K562 (cell line): ENCODE measurements around the gene ACP4. TPM values are rescaled to one million over a fixed set of nuclear protein-coding genes. Genes with fewer than 3 reads are reported as not detected.
A peak's percentile ranks its signal among the peaks of the same experiment; 100 is the strongest.

Experiments used
- ATAC-seq: fragments of 200-7000 bp; cut with Tn5 transposase; 3 replicates; pipeline ENCODE4 v1.9.1; 2020; ENCODE audit warnings: moderate library complexity
- BruUV-seq: library from RNA; stranded (reverse); fragments of 400-500 nt; replicated peaks from 2 replicates; lab custom pipeline; 2021; lab: Mats Ljungman, UMichigan
- CTCF ChIA-PET: fragments of 300-600 bp; formaldehyde crosslinking; extraction: SDS; loops from one replicate; lab custom pipeline; 2021; ENCODE audit warnings: low intra/inter-chr PET ratio; lab: Yijun Ruan, JAX
- POLR2A ChIA-PET: fragments of 300-600, 350-650 bp; sonication (Branson Sonifier 250); formaldehyde crosslinking; extraction: SDS; loops from one replicate; lab custom pipeline; 2021; ENCODE audit warnings: antibody characterized with exemption, inconsistent platforms; lab: Yijun Ruan, JAX
- DNase-seq, 4 experiments: peaks; one replicate each; pipeline versions ENCODE4 v3.0.0 to v3.0.0-alpha.2; 2011 to 2018; ENCODE audit warnings: low spot score in 3 of 4, mixed read lengths in 3 of 4; ENCODE audit errors: extremely low read depth in 1 of 4
- FAIRE-seq: peaks from 2 replicates; lab custom pipeline; 2011; peaks lifted over from hg19 to GRCh38; lab: Jason Lieb, UNC
- H2AFZ ChIP-seq: 2 replicates; pipeline ENCODE4 v1.6.0; 2011; ENCODE audit warnings: low read depth, low read length, control low read depth, inconsistent platforms
- H3K27ac ChIP-seq: fragments of 200-600 bp; 3 replicates; pipeline ENCODE4 v1.8.0; 2011; ENCODE audit warnings: low read depth, mild to moderate bottlenecking, control low read depth, inconsistent platforms, low read length, moderate library complexity, mixed read lengths; ENCODE audit errors: extremely low read depth
- H3K27me3 ChIP-seq, 2 experiments: fragments of 300-600 bp in 1 of 2; 2 replicates in 1 of 2; 3 replicates in 1 of 2; pipeline versions ENCODE4 v1.6.0 to v1.8.0; 2011; ENCODE audit warnings: inconsistent platforms in 2 of 2, low read length in 2 of 2, mild to moderate bottlenecking in 1 of 2, mixed read lengths in 1 of 2, moderate library complexity in 1 of 2; ENCODE audit not compliant: control insufficient read depth in 2 of 2, insufficient read depth in 2 of 2
- H3K36me3 ChIP-seq: fragments of 300-600 bp; 3 replicates; pipeline ENCODE4 v1.8.0; 2011; ENCODE audit warnings: mild to moderate bottlenecking, low read length, inconsistent platforms; ENCODE audit not compliant: control insufficient read depth, insufficient read depth
- H3K4me1 ChIP-seq, 2 experiments: fragments of 200-600 bp in 1 of 2; replicated peaks in 1 of 2; 2 replicates in 1 of 2; 3 replicates in 1 of 2; pipeline versions ENCODE4 v1.5.1 to v1.8.0; 2011; ENCODE audit warnings: inconsistent platforms in 2 of 2, low read length in 2 of 2, mild to moderate bottlenecking in 1 of 2, mixed read lengths in 1 of 2, moderate library complexity in 1 of 2; ENCODE audit not compliant: control insufficient read depth in 2 of 2, insufficient read depth in 2 of 2
- H3K4me2 ChIP-seq: 2 replicates; pipeline ENCODE4 v1.6.1; 2011; ENCODE audit warnings: low read length, control low read depth, inconsistent platforms, mixed read lengths; ENCODE audit not compliant: insufficient read depth
- H3K4me3 ChIP-seq: fragments of 200-600 bp; sonication (generic), shearing (Covaris generic); 2 replicates; pipeline ENCODE4 v1.5.1; 2016; ENCODE audit warnings: control low read depth, inconsistent platforms
- H3K79me2 ChIP-seq: fragments of 200-600 bp; 3 replicates; pipeline ENCODE4 v1.8.0; 2011; ENCODE audit warnings: low read length, inconsistent platforms; ENCODE audit not compliant: control insufficient read depth, insufficient read depth
- H3K9ac ChIP-seq, 2 experiments: 2 replicates each; pipeline versions ENCODE4 v1.6.0 to v1.6.1; 2011; ENCODE audit warnings: low read depth in 2 of 2, low read length in 2 of 2, control low read depth in 1 of 2, inconsistent platforms in 1 of 2, mild to moderate bottlenecking in 1 of 2, mixed read lengths in 1 of 2; ENCODE audit not compliant: insufficient read depth in 1 of 2
- H3K9me1 ChIP-seq: one replicate; pipeline ENCODE4 v1.6.0; 2011; ENCODE audit warnings: inconsistent platforms, mild to moderate bottlenecking, low read length, moderate library complexity; ENCODE audit not compliant: control insufficient read depth, insufficient read depth
- H3K9me3 ChIP-seq: replicated peaks from 2 replicates; pipeline ENCODE4 v1.5.1; 2011; ENCODE audit warnings: low read depth, low read length, inconsistent platforms; ENCODE audit not compliant: control insufficient read depth, insufficient read depth
- H4K20me1 ChIP-seq: replicated peaks from 2 replicates; pipeline ENCODE4 v1.6.1; 2011; ENCODE audit warnings: low read length, inconsistent platforms, mixed read lengths; ENCODE audit not compliant: control insufficient read depth, insufficient read depth
- ADNP ChIP-seq: fragments of 200-800 bp; sonication (Bioruptor generic); IDR thresholded peaks from 2 replicates; pipeline ENCODE4 v1.6.1; 2016; ENCODE audit warnings: missing genetic modification characterization, missing compliant biosample characterization
- BCOR ChIP-seq: fragments of 450-650 bp; IDR thresholded peaks from 2 replicates; pipeline ENCODE4 v1.6.1; 2016
- MGA ChIP-seq: fragments of 450-650 bp; IDR thresholded peaks from 2 replicates; pipeline ENCODE4 v1.6.1; 2016; ENCODE audit warnings: mild to moderate bottlenecking, moderate library complexity
- RBM25 ChIP-seq: fragments of 200-400 bp; formaldehyde crosslinking; IDR thresholded peaks from 2 replicates; pipeline ENCODE4 v1.6.1; 2018; ENCODE audit warnings: low read length, low read depth, moderate library complexity; ENCODE audit not compliant: severe bottlenecking
- SMARCA5 ChIP-seq: fragments of 450-650 bp; IDR thresholded peaks from 2 replicates; pipeline ENCODE4 v1.6.1; 2016
- ZNF121 ChIP-seq: sonication (generic); formaldehyde crosslinking; conservative IDR thresholded peaks from 2 replicates; pipeline ENCODE4 v1.8.0; 2022; ENCODE audit warnings: missing genetic modification reagents
- ZNF124 ChIP-seq: sonication (generic); formaldehyde crosslinking; IDR thresholded peaks from 2 replicates; pipeline ENCODE4 v1.8.1; 2022; ENCODE audit warnings: missing genetic modification reagents
- ZNF146 ChIP-seq: IDR thresholded peaks from one replicate; pipeline ENCODE4 v1.6.1; 2018; ENCODE audit warnings: missing compliant biosample characterization; ENCODE audit not compliant: unreplicated experiment
- ZNF584 ChIP-seq: fragments of 200-800 bp; sonication (Bioruptor generic); IDR thresholded peaks from 2 replicates; pipeline ENCODE4 v1.6.1; 2016; ENCODE audit warnings: low read depth, mild to moderate bottlenecking, missing genetic modification characterization, missing compliant biosample characterization
- WGBS: fragments of 100-300 bp; shearing (Covaris generic); methylation state at CpG from one replicate; pipeline ENCODE4 v1.1.6; 2016; ENCODE audit warnings: low coverage, mixed read lengths; ENCODE audit not compliant: insufficient coverage; ENCODE audit errors: missing lambda C conversion rate; 5-methylcytosine and 5-hydroxymethylcytosine counted together
- in situ Hi-C: fragments of 300-500 bp; cut with MboI; formaldehyde crosslinking; loops from 4 replicates; pipeline ENCODE4 v1.15.0; 2018; ENCODE audit warnings: inconsistent platforms, mixed read lengths
- intact Hi-C: fragments of 100-400 bp; cut with micrococcal nuclease; formaldehyde crosslinking; loops from 2 replicates; pipeline ENCODE4 v1.14.2; 2022
- polyA plus RNA-seq, 8 experiments: library from polyadenylated mRNA; depleted of rRNA in 4 of 8; stranded (reverse) in 5 of 8; unstranded in 3 of 8; fragments of >200 nt; fragmentation: Nextera tagmentation in 2 of 8; fragmentation: Illumina TruSeq in 1 of 8; extraction: Ambion mirVana in 2 of 8; extraction: Trizol in 1 of 8; gene quantifications; 2 replicates each; pipeline versions ENCODE4 v1.2.1 to v1.2.3, GENCODE V29; 2011 to 2014; ENCODE audit warnings: inconsistent platforms in 1 of 8, missing spikeins in 1 of 8
- total RNA-seq, 7 experiments: library from RNA; depleted of rRNA in 6 of 7; stranded (reverse); fragments of >200 nt in 6 of 7; fragmentation: Illumina TruSeq in 2 of 7; extraction: Trizol in 2 of 7; gene quantifications; 2 replicates each; pipeline versions ENCODE4 v1.2.1 to v1.2.3, GENCODE V29; 2011 to 2021; ENCODE audit warnings: low replicate concordance in 1 of 7

ACP4 gene
- total and polyA plus RNA-seq, 9 of the 15 experiments (the other 6 are each of a cell fraction or from before 2014, with no cell fraction given), result not detected

GRCh38 chr19:50839712-50840655 is 49.8 kb downstream of the ACP4 start:
- intact Hi-C loops (loop anchor here (5.0 kb wide), 1 partner anchor 38 kb away; no protein-coding TSS in a partner anchor), in situ Hi-C loops (no loop called here)
- BruUV-seq, result no TSS peak
- 16% methylated on average over 10 of the region's 10 CpGs for WGBS
- Histone ChIP-seq H3K27me3 (peaks cover 2 to 25% of the 10 kb centered on the region in 2 experiments; a peak in 2 of 5 replicates), H2AFZ (no peak overlapping the region), H3K36me3 (no peaks in the 10 kb centered on the region), H3K9me1 (no peaks in the 10 kb centered on the region), H3K9me3 (peaks cover 2% of the 10 kb centered on the region; the same call in 1 of the 2 replicates), H3K4me3 (no peak overlapping the region), H3K79me2 (no peaks in the 10 kb centered on the region), H3K27ac (no peak overlapping the region), H3K4me2 (no peak overlapping the region), H3K4me1 (peaks cover 9 to 16% of the 10 kb centered on the region in 2 experiments; a peak in 4 of 5 replicates), H3K9ac (no peak overlapping the region), H4K20me1 (no peaks in the 10 kb centered on the region)
- ChIA-PET POLR2A (interaction anchor here (0.6 to 1.2 kb wide), 2 partner anchors 35 to 39 kb away, joined by 3 to 6 read pairs; no protein-coding TSS in a partner anchor), CTCF (no interaction called here)
- ATAC-seq (no peak), DNase-seq (no peak), FAIRE-seq (no peak)
- no peak for TF ChIP-seq ZNF124 (CRISPR knock-in tag)
- peak; percentile 98 for TF ChIP-seq ZNF121 (CRISPR knock-in tag)
- TF ChIP-seq ZNF146 (CRISPR knock-in tag), result peak; percentile 60
- TF ChIP-seq ZNF584, result no peak
- TF ChIP-seq ADNP (tag), result 0 out of 2 replicates have a peak, but pooled peaks have one; percentile 27
- TF ChIP-seq SMARCA5, result 0 out of 2 replicates have a peak, but pooled peaks have one; percentile 51
- TF ChIP-seq BCOR, result peak; percentile 82
- peak; percentile 69 for TF ChIP-seq RBM25
- no peak for TF ChIP-seq MGA
